Testis (tissue), 2 donors: ENCODE results near the gene IL36G.

Experiments
- CTCF ChIP-seq, 3 experiments: fragments of 450-650 bp in 2 of 3; fragments of 200-600 bp in 1 of 3; sonication (generic) in 1 of 3; IDR thresholded peaks; one replicate each; pipeline ENCODE4 v1.5.1; 2016 to 2019; ENCODE audit warnings: antibody characterized with exemption in 3 of 3, mild to moderate bottlenecking in 2 of 3, moderate library complexity in 1 of 3
- POLR2A ChIP-seq: fragments of 450-650 bp; IDR thresholded peaks from one replicate; pipeline ENCODE4 v1.6.1; 2017; ENCODE audit warnings: antibody characterized with exemption, mild to moderate bottlenecking, moderate library complexity

- TF ChIP-seq CTCF (IDR thresholded peaks at IDR 0.05) (no peak), POLR2A (no peak)
These were observed 33.3 kb downstream of the IL36G start for GRCh38 chr2:113011108-113011507.
